ENCODE measurements around the gene EEIG1.

Gene EEIG1

DNA sequence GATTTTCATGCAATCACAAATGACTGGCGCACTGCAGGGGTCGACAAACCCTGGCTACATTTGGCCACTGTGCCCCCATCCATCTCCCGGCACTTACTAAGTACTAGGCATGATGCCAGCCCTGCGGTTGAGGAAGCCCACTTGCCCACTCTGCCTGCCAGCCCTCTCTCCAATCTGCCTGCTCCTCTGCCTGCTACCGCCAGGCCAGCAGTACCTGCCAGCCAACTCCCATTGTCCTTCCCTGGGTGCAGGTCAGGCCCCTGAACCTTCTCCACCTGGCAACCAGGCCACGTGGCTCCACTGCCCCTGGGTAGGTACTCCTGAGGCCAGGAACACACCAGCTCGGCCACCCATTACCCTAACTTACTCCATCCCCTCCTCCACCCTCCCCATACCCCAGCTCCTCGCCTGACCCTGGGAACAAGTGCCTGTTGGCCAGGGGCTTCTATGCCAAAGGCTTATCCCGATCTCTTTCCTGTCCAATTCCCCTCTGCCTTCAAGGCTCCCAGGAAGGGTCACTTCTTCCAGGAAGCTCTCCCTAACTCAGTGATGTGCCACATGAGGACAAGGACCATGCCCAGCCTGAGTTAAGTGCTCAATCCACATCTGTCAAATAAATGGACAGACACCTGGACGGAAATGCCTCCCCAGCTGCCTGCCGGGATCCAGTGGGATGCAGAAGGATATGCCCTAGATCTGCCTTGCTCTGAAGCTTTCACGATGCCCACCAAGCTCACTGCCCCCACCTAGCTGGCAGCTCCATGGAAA lies 6.6 kb downstream of the EEIG1 start:
- no peak for FAIRE-seq

DNA sequence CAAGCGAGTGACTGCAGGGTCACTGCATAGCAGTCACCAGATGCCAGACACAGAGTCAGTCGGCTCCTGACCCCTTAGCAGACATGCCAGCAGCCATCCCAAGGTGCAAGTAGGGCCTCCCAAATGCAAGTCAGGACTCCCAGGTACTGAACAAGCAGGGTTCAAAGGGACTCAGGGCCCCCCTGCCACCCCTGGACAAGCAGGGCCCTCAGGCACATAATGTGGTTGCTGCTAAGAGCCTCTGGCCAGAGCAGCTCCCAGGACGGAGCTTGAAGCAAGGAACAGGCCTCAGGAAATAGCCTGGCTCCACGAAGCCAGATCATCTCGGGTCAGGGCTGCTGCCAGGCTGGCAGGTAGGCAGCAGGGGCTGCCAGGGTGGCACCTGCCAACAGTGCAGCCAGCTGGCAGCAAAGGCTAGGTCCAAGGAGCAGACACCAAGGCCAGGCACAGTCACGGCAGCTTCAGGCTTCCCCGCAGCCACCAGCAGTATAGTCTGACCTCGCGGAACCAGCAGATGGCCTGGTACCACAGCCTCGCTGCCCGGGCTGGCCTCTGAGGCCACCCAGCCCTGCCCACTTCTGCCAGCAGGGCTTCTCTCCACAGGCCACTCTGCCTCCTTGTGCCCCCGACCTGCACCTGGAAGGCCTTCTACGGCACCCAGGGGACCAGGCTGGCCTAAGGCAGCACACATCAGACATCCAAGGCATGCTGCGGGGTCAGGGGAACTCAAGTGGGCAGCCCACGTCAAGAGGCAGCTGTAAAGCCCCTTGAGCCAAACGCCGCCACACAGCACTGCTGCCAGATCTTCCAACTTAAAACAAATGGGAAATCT lies 7.4 kb downstream of the EEIG1 start:
- FAIRE-seq = no peak

DNA sequence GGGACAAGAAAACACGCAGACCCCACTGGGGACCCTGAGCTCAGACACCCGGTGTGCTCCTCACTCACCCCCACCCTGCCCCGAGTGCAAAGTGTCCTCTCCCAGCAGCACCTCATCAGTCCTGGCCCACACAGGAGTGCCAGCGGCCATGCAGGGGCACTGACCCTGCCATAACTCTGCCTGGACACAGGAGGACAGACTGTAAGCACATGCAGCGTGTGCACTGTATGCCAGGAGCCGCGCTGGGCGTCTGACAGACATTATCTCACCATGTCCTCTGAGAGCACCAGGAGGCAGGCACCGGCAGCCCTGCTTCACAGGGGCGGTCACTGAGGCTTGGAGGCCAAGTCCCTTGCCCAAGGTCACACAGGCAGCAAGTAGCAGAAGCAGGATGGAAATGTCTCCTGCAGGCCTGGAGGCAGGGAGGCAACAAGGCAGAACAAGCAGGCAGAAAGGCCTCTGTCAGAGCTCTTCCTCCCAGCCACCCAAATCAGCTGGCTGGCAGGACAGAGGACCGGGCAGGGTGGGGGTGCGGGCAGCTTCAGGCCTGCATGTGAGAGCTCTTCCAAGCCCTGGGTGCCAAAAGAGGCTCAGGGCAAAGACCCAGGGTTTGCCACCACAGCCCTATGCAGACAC lies 8.4 kb downstream of the EEIG1 start:
- no peak for FAIRE-seq

DNA sequence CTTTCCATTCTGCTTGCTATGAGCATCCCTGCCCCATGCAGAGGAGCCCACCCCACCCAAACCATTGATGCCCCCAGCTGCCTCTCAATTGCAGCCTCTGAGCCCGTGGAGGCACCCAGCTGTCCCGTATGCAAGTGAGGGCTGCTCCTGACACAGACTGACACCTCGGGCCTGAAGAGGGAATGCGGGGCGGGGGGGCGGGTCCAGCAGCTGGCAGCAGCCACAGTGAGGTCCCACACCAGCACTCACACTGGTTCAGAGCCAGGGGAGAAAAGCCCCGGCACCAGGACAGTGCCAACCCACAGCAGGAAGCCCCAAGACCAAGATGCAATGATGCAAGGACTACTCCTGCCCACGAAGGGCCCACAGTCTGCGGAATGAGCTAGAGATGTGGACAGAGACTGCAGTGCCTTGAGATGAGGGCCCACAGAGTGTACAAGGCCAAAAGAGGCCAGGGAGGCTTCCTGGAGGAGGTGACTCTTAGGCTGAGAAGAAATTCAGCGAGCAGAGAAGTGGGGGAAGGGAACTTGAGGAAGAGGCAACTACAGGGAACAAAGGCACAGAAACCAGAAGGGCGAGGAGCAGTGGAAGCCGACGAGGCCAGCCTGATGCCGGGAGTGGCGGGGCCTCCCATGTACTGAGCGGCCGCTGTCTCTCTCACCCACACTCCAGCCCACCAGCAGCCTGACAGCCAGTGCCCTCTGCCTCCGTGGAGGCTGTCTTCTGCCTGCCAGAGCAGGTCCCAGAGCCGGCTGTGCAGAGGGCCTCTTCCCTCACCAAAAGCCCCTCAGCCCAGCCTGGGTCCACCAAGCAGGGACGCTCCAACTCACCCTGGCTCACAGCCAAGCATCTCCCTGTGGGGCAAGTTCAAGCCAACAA lies 9.2 kb downstream of the EEIG1 start:
- FAIRE-seq = no peak

- no peak for FAIRE-seq
These were observed 10.1 kb downstream of the EEIG1 start for GRCh38 chr9:127970401-127971313.

DNA sequence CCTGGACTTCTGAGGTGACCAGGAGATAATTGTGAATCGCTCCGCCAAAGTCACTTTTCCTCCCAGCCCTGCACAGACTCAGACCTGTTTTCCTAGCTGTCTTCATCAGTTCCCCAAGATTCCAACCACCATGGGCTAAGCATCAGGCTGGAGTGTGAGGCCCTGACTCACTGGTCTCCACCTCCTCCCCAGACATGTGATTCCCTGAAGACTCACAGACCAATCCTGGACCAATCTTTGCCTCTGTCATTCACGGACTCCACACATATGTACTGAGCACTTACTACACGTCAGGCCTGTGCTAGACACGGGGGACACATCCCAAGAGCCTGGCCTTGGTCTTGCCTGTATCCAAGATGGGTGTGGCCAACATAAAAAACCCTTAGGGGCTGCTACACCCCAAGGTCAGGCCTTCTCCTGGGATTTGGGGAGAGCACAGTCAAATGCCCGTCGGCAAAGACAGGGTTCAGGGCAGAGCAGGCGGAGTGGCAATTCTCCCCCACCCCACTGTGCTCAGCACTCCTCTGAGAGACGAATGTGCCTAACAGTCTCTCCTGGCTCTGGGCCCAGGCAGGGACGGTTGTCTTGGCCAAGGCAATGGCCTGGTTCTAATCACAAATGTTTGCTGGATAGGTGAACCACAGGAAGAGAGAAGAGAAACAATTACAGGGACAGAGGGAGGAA lies 11.9 kb downstream of the EEIG1 start:
- FAIRE-seq = no peak

DNA sequence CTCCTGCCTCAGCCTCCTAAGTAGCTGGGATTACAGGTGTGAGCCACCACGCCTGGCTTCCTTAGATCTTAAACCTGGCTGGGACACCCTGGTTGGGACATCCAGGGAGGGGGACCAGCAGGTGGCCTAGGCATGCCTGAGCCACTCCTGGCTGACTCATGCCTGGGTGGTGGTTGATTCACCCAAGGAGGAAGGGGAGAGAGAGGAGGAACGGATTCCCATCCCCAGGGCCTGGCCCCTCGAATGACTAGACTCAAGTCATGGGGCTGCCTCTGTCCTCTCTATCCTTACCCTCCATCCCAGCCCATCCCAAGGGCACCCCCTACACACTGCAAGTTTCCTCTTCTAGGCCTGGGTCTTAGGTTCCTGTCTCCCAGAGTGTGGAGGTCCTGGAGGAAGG lies 12.7 kb downstream of the EEIG1 start:
- no peak for FAIRE-seq

DNA sequence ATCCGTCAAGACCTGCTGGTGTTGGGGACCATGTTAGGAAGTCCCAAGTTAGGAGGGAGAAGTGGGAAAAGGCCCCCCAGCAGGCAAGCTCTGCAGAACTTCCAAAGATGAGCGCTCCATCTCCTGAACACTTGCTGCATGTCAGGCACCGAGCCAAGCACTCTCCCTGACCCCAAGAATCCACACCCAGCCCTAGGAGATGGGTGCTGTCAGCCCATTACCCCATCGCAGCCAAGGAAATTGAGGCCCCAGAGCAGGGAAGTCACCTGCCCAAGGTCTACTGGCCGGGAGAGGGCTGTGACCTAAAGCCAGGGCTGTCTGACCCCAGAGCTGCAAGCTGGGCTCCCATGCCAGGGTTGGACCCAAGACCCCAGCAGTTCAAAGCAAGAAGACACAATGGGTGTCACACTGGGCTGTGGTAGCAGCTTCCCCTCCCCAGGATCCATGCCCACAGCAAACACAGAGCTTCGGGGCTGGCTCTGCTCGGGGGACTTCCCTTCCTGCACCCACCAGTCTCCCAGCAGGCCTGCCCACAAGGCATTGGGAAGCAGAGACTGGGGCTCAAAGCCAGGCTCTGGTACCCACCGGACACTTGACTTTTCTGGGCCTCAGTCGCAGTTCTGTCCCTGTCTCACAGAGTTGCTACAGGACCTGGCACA lies 13.5 kb downstream of the EEIG1 start:
- no peak for FAIRE-seq

GRCh38 chr9:127966416-127967150 lies 14.2 kb downstream of the EEIG1 start:
- FAIRE-seq = no peak

DNA sequence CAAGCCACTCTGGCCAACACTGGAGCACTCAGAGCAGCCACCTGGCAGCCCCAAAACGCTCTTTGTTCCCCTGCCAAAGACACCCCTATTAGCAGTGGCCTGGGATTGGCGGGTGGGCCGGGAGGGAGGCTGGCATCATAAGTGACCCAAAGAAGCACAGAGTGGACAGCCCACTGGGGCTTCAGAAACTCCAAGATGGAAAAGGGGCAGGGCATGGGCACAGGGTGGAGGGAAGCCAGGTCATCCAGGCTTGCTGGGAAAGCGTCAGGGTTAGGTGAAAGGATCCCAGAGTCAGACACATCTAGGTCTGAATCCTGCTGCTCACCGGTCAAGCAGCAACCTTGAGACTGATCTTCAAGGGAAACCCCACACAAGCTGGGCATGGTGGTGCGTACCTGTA lies 14.8 kb downstream of the EEIG1 start:
- no peak for FAIRE-seq

GRCh38 chr9:127963359-127964064 lies 17.3 kb downstream of the EEIG1 start:
- no peak for FAIRE-seq

GRCh38 chr9:127963041-127963358 lies 17.8 kb downstream of the EEIG1 start:
- no peak for FAIRE-seq

DNA sequence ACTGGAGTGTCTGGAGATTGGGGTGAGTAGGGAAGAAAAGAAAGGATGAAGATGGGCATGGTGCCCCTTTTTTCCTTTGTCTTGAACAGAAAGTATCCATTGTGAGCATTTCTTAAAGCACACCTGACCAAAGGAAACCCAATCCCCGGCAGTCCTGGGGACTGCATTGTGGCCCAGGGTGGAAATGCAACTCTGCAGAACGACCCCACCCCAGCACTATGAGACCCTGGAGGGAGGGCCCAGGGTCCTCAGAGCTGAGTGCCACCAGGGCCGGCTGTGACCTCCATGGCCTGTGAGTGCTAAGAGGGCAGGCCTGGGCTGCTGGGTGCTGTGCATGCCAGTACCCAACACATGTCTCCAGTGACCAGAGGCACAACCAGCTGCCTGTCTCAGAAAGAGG lies 18.5 kb downstream of the EEIG1 start:
- no peak for FAIRE-seq

DNA sequence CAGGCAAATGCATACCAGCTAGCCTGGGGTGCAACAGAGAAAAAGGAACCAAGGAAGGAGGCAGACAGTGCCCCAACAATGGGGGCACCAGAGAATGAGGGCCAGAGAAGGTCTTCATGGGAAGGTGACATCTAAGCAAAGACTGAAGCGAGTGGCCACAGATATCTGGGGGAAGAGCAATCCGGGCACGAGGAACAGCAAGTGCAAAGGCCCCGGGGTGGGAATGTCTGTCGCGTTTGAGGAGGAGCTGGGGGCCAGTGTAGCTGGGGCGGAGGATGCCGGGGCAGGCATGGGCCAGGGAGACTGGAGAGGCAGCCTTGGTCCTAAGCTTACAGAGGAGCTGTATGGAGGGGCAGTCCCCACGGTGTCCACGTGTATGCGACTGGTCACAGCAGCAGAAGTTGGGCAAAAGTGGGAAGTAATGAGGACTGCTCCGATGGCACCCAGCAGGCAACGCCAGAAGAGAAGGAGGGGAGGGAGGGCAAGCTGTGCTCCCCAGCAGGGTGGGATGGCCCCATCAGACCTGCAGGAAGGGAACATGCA lies 19.1 kb downstream of the EEIG1 start:
- no peak for FAIRE-seq

DNA sequence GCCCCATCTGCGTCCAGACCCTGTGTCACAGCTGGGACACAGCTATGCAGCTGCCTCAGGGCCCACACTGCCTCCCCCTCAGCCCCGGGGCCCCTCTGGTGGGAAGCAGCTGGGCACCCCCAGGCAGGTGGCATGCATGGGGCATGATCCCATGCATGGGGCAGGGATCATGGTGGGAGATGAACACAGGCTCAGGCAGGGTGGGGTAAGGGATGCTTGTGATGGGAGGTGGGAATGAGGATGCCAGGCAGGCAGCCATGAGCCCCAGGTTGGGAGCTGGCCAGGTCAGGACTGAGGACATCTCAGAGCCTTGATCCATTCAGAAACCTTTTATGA lies 19.7 kb downstream of the EEIG1 start:
- no peak for FAIRE-seq

- no peak for FAIRE-seq
These were observed 20.2 kb downstream of the EEIG1 start for GRCh38 chr9:127960410-127961154.

- FAIRE-seq = no peak
These were observed 20.9 kb downstream of the EEIG1 start for GRCh38 chr9:127959841-127960409.

- FAIRE-seq = no peak
These were observed 21.4 kb downstream of the EEIG1 start for GRCh38 chr9:127959398-127959797.
